Activated CD4-positive, alpha-beta T cell treated with anti-CD3 and anti-CD28 coated beads for 36 hours (primary cell): Measurements from ENCODE around the gene IGF2. TPM values are rescaled to one million over a fixed set of nuclear protein-coding genes. Genes with fewer than 3 reads are reported as not detected.
A peak's percentile ranks its signal among the peaks of the same experiment; 100 is the strongest.

Experiments used
- ATAC-seq: fragments of 200-7000 bp; cut with Tn5 transposase; one replicate; pipeline ENCODE4 v1.10.0; 2021; ENCODE audit warnings: mild to moderate bottlenecking, moderate library complexity
- CTCF ChIA-PET: fragments of 350-600 bp; sonication (Branson Sonifier 250); formaldehyde crosslinking; loops from one replicate; lab custom pipeline; 2021; ENCODE audit warnings: antibody characterized with exemption; lab: Charles Lee
- POLR2A ChIA-PET: fragments of 350-600 bp; sonication (Branson Sonifier 250); formaldehyde crosslinking; loops from one replicate; lab custom pipeline; 2021; ENCODE audit warnings: antibody characterized with exemption, inconsistent platforms; lab: Charles Lee
- DNase-seq: peaks from one replicate; pipeline ENCODE4 v3.0.0-alpha.2; 2020
- H3K27ac Mint-ChIP-seq: one replicate; pipeline ENCODE4 v1.8.0; 2021; ENCODE audit warnings: mixed read lengths
- H3K27me3 Mint-ChIP-seq: one replicate; pipeline ENCODE4 v1.8.0; 2021; ENCODE audit warnings: mixed read lengths
- H3K36me3 Mint-ChIP-seq: one replicate; pipeline ENCODE4 v1.8.0; 2021; ENCODE audit warnings: low read depth, mixed read lengths
- H3K4me1 Mint-ChIP-seq: one replicate; pipeline ENCODE4 v1.8.0; 2021; ENCODE audit warnings: mixed read lengths
- H3K4me3 Mint-ChIP-seq: one replicate; pipeline ENCODE4 v1.8.0; 2021; ENCODE audit warnings: mild to moderate bottlenecking, moderate library complexity, mixed read lengths
- H3K9me3 Mint-ChIP-seq: one replicate; pipeline ENCODE4 v1.8.0; 2021; ENCODE audit warnings: low read depth, mixed read lengths
- intact Hi-C, 2 experiments: fragments of 100-400 bp; cut with DNase I in 1 of 2; cut with micrococcal nuclease in 1 of 2; formaldehyde crosslinking; loops; one replicate each; pipeline versions ENCODE4 v1.14.2 to v1.15.1; 2022 to 2024; cut with DNase I, micrococcal nuclease
- total RNA-seq, 2 experiments: library from RNA; stranded (reverse); gene quantifications; one replicate each; pipeline ENCODE4 v1.2.3, GENCODE V29; 2021

IGF2 gene
- total RNA-seq, 2 experiments from 2014 or later: 8.6 to 9.2 TPM

GRCh38 chr11:2135648-2136201 is 3.5 kb downstream of the IGF2 start:
- no peak overlapping the region for H3K27ac Mint-ChIP-seq
- intact Hi-C loops: no loop called here
- H3K27me3 Mint-ChIP-seq: peaks cover 52% of the 10 kb centered on the region
- DNase-seq: peak; percentile 4
- ChIA-PET POLR2A (no interaction called here), CTCF (interaction anchor here (0.8 to 2.6 kb wide), 2 partner anchors 15 to 46 kb away, joined by 3 to 15 read pairs; no protein-coding TSS in a partner anchor)
- no peak for ATAC-seq
- H3K4me1 Mint-ChIP-seq: peaks cover 7% of the 10 kb centered on the region
- peaks cover 4% of the 10 kb centered on the region for H3K9me3 Mint-ChIP-seq
- H3K36me3 Mint-ChIP-seq: no peaks in the 10 kb centered on the region
- H3K4me3 Mint-ChIP-seq: no peak overlapping the region

GRCh38 chr11:2135018-2135569 is 4.1 kb downstream of the IGF2 start:
- ATAC-seq (no peak), DNase-seq (peak; percentile 2)
- H3K27ac Mint-ChIP-seq: no peak overlapping the region
- peaks cover 7% of the 10 kb centered on the region for H3K4me1 Mint-ChIP-seq
- ChIA-PET POLR2A (no interaction called here), CTCF (interaction anchor here (0.7 to 2.6 kb wide), 2 partner anchors 16 to 495 kb away, joined by 3 to 15 read pairs; no protein-coding TSS in a partner anchor)
- H3K36me3 Mint-ChIP-seq: no peaks in the 10 kb centered on the region
- intact Hi-C loops: no loop called here
- H3K9me3 Mint-ChIP-seq: peaks cover 4% of the 10 kb centered on the region
- H3K27me3 Mint-ChIP-seq: peaks cover 51% of the 10 kb centered on the region
- H3K4me3 Mint-ChIP-seq: no peak overlapping the region

GRCh38 chr11:2134022-2135010 is 4.9 kb downstream of the IGF2 start:
- Mint-ChIP-seq H3K27ac (no peak overlapping the region), H3K4me3 (no peak overlapping the region), H3K4me1 (peaks cover 7% of the 10 kb centered on the region), H3K27me3 (peaks cover 51% of the 10 kb centered on the region), H3K9me3 (peaks cover 4% of the 10 kb centered on the region), H3K36me3 (no peaks in the 10 kb centered on the region)
- ChIA-PET CTCF (interaction anchor here (0.6 to 2.6 kb wide), 4 partner anchors 15 to 494 kb away, joined by 3 to 15 read pairs (median 3); no protein-coding TSS in a partner anchor), POLR2A (interaction anchor here (1.0 kb wide), 1 partner anchor 57 kb away, joined by 3 read pairs; no protein-coding TSS in a partner anchor)
- intact Hi-C loops: no loop called here
- ATAC-seq (no peak), DNase-seq (peak; percentile 14)

GRCh38 chr11:2133241-2134021 is 5.8 kb downstream of the IGF2 start:
- no peaks in the 10 kb centered on the region for H3K36me3 Mint-ChIP-seq
- intact Hi-C loops: no loop called here
- DNase-seq (peak; percentile 3), ATAC-seq (no peak)
- peaks cover 55% of the 10 kb centered on the region for H3K27me3 Mint-ChIP-seq
- POLR2A ChIA-PET: interaction anchor here (1.0 kb wide), 1 partner anchor 56 kb away, joined by 3 read pairs; no protein-coding TSS in a partner anchor
- no peak overlapping the region for H3K27ac Mint-ChIP-seq
- CTCF ChIA-PET: interaction anchor here (1.1 kb wide), 2 partner anchors 16 to 18 kb away, joined by 3 to 4 read pairs; no protein-coding TSS in a partner anchor
- peaks cover 4% of the 10 kb centered on the region for H3K9me3 Mint-ChIP-seq
- H3K4me1 Mint-ChIP-seq: peaks cover 7% of the 10 kb centered on the region
- no peak overlapping the region for H3K4me3 Mint-ChIP-seq

- DNase-seq: no peak
- Mint-ChIP-seq H3K27me3 (peaks cover 53% of the 10 kb centered on the region), H3K9me3 (peaks cover 4% of the 10 kb centered on the region), H3K36me3 (no peaks in the 10 kb centered on the region), H3K4me3 (no peak overlapping the region), H3K4me1 (peaks cover 5% of the 10 kb centered on the region), H3K27ac (no peak overlapping the region)
- intact Hi-C loops: no loop called here
- ChIA-PET POLR2A (no interaction called here), CTCF (interaction anchor here (1.1 kb wide), 2 partner anchors 17 to 19 kb away, joined by 3 to 4 read pairs; no protein-coding TSS in a partner anchor)
- no peak for ATAC-seq
Measured at GRCh38 chr11:2132874-2133240, 6.3 kb downstream of the IGF2 start.

- H3K27me3 Mint-ChIP-seq: peaks cover 49% of the 10 kb centered on the region
- H3K4me1 Mint-ChIP-seq: peaks cover 2% of the 10 kb centered on the region
- ChIA-PET POLR2A (interaction anchor here (0.6 kb wide), 1 partner anchor 383 kb away, joined by 3 read pairs; no protein-coding TSS in a partner anchor), CTCF (no interaction called here)
- DNase-seq (no peak), ATAC-seq (no peak)
- intact Hi-C loops: no loop called here
- no peaks in the 10 kb centered on the region for H3K36me3 Mint-ChIP-seq
- no peak overlapping the region for H3K27ac Mint-ChIP-seq
- H3K4me3 Mint-ChIP-seq: no peak overlapping the region
- H3K9me3 Mint-ChIP-seq: peaks cover 4% of the 10 kb centered on the region
Measured at GRCh38 chr11:2132246-2132645, 6.9 kb downstream of the IGF2 start.

GRCh38 chr11:2131371-2132236 is 7.6 kb downstream of the IGF2 start:
- CTCF ChIA-PET: no interaction called here
- H3K36me3 Mint-ChIP-seq: no peaks in the 10 kb centered on the region
- intact Hi-C loops: no loop called here
- no peaks in the 10 kb centered on the region for H3K4me1 Mint-ChIP-seq
- peaks cover 4% of the 10 kb centered on the region for H3K9me3 Mint-ChIP-seq
- no peak for ATAC-seq
- H3K27ac Mint-ChIP-seq: no peak overlapping the region
- no peak overlapping the region for H3K4me3 Mint-ChIP-seq
- peak; percentile 1 for DNase-seq
- H3K27me3 Mint-ChIP-seq: peaks cover 45% of the 10 kb centered on the region
- POLR2A ChIA-PET: interaction anchor here (0.6 kb wide), 1 partner anchor 382 kb away, joined by 3 read pairs; no protein-coding TSS in a partner anchor

GRCh38 chr11:2130881-2131352 is 8.3 kb downstream of the IGF2 start:
- H3K4me3 Mint-ChIP-seq: no peak overlapping the region
- peaks cover 38% of the 10 kb centered on the region for H3K27me3 Mint-ChIP-seq
- no peak overlapping the region for H3K27ac Mint-ChIP-seq
- ChIA-PET POLR2A (no interaction called here), CTCF (no interaction called here)
- no peak for ATAC-seq
- intact Hi-C loops: no loop called here
- peak; percentile 0 for DNase-seq
- H3K36me3 Mint-ChIP-seq: no peaks in the 10 kb centered on the region
- no peaks in the 10 kb centered on the region for H3K4me1 Mint-ChIP-seq
- peaks cover 4% of the 10 kb centered on the region for H3K9me3 Mint-ChIP-seq

GRCh38 chr11:2129699-2130366 is 9.4 kb downstream of the IGF2 start:
- ATAC-seq (no peak), DNase-seq (no peak)
- Mint-ChIP-seq H3K4me1 (no peaks in the 10 kb centered on the region), H3K27me3 (peaks cover 32% of the 10 kb centered on the region), H3K27ac (no peak overlapping the region), H3K36me3 (no peaks in the 10 kb centered on the region), H3K9me3 (peaks cover 4% of the 10 kb centered on the region), H3K4me3 (no peak overlapping the region)
- POLR2A ChIA-PET: no interaction called here
- CTCF ChIA-PET: no interaction called here
- intact Hi-C loops: no loop called here

- Mint-ChIP-seq H3K36me3 (no peaks in the 10 kb centered on the region), H3K9me3 (peaks cover 4% of the 10 kb centered on the region), H3K4me1 (no peaks in the 10 kb centered on the region), H3K27ac (no peak overlapping the region), H3K4me3 (no peak overlapping the region), H3K27me3 (peaks cover 35% of the 10 kb centered on the region)
- ChIA-PET CTCF (no interaction called here), POLR2A (no interaction called here)
- DNase-seq: no peak
- no peak for ATAC-seq
- intact Hi-C loops: no loop called here
Measured at GRCh38 chr11:2129308-2129698, 9.9 kb downstream of the IGF2 start.
